RWPE1 (cell line): ENCODE data around the gene FIGLA.

Experiments used
- CTCF ChIA-PET: fragments of 350-600 bp; sonication (Branson Sonifier 250); formaldehyde crosslinking; extraction: SDS; loops from one replicate; lab custom pipeline; 2021; lab: Yijun Ruan, JAX
- POLR2A ChIA-PET: fragments of 400-600 bp; formaldehyde crosslinking; extraction: SDS; loops from one replicate; lab custom pipeline; 2020; ENCODE audit warnings: antibody characterized with exemption; ENCODE audit not compliant: low non-redundant PET; lab: Yijun Ruan, JAX
- DNase-seq: peaks from one replicate; pipeline ENCODE4 v3.0.0; 2012; ENCODE audit warnings: low spot score
- H3K27ac ChIP-seq: fragments of 450-650 bp; 2 replicates; pipeline ENCODE4 v1.5.1; 2017
- TF ChIP-seq, protein P1 (sequence below): fragments of 450-650 bp; conservative IDR thresholded peaks from 2 replicates; pipeline ENCODE4 v1.5.1; 2017; ENCODE audit warnings: low read depth, mild to moderate bottlenecking

FIGLA gene

DNA sequence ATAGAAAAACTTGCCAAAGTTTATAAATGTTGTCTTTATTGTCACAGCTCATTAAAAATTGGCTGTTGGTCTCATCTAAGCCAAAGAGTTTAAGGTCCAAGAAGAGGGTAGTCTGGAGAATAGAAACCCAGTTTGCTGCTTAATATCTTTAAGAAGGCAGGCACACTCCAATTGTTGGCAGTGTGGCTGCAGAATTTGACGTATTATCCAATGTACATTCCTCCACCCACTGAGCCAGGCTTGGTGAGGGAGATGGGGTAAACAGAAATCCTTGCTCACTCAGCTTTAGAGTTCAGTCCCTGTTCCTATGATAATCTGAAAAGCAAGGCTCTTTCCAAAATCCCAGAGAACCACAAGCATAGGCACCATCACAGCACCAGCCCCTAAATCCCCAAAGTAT lies 11.8 kb downstream of the FIGLA start:
- ChIA-PET CTCF (interaction anchor here (0.6 to 0.7 kb wide), 3 partner anchors 10 to 639 kb away, joined by 3 read pairs; no protein-coding TSS in a partner anchor), POLR2A (no interaction called here)
- TF ChIP-seq, protein P1, sequence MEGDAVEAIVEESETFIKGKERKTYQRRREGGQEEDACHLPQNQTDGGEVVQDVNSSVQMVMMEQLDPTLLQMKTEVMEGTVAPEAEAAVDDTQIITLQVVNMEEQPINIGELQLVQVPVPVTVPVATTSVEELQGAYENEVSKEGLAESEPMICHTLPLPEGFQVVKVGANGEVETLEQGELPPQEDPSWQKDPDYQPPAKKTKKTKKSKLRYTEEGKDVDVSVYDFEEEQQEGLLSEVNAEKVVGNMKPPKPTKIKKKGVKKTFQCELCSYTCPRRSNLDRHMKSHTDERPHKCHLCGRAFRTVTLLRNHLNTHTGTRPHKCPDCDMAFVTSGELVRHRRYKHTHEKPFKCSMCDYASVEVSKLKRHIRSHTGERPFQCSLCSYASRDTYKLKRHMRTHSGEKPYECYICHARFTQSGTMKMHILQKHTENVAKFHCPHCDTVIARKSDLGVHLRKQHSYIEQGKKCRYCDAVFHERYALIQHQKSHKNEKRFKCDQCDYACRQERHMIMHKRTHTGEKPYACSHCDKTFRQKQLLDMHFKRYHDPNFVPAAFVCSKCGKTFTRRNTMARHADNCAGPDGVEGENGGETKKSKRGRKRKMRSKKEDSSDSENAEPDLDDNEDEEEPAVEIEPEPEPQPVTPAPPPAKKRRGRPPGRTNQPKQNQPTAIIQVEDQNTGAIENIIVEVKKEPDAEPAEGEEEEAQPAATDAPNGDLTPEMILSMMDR = no peak
- no peak overlapping the region for H3K27ac ChIP-seq
- DNase-seq = no peak

DNA sequence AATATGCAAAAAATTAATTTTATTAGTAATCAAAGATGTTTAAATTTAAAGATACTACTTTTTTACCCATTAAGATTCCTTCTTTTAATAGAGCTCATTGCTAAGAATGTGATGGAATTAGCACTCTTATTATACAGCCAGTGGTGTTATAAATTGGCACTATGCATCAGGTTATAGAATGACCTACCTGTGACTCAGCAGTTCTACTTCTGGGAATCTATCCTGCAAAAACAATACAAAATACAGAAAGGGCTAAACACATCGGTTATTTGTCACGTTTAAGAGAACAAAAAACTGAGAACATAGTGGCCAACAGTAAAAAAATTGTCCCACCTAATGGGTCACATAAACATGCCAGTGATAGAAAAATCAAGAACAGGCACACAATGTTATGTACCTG lies 13.0 kb downstream of the FIGLA start:
- DNase-seq = no peak
- ChIA-PET CTCF (interaction anchor here (0.6 to 0.7 kb wide), 2 partner anchors 45 to 505 kb away, joined by 5 read pairs; no protein-coding TSS in a partner anchor), POLR2A (no interaction called here)
- no peak overlapping the region for H3K27ac ChIP-seq
- TF ChIP-seq, protein P1 = no peak

DNA sequence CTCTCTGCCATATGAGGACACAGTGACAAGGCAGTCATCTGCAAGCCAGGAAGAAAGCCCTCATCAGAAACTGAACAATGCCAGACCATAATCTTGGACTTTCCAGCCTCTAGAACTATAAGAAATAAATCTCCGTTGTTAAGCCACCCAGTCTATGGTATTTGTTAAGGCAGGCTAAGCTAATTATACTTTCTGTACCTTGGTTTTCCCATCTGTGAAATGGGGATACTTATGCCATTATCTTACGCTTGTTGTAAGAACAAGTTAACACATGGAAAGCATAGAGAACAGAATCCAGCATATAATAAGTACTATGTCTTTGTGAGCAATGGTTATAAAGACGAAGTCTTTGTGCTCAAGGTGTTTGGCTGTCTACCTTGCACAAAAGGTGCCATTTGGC lies 14.2 kb downstream of the FIGLA start:
- POLR2A ChIA-PET = no interaction called here
- CTCF ChIA-PET = no interaction called here
- DNase-seq = no peak
- TF ChIP-seq, protein P1 = no peak
- no peak overlapping the region for H3K27ac ChIP-seq

DNA sequence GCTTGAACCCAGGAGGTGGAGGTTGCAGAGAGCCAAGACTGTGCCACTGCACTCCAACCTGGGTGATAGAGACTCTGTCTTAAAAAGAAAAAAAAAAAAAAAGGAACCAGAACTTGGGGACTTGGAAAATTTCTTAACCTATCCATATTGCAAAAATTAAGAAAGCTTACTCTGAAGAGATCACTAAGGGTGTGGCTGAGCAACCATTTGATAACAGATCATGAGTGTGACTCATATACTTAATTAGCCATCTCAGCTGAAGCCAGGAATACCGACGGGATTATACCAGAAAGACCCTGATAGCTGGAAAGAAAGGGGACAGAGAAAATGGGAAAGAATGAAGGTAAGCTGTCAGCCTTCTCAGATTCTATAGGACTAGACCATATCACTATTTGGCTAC lies 15.3 kb downstream of the FIGLA start:
- DNase-seq = no peak
- ChIA-PET POLR2A (no interaction called here), CTCF (interaction anchor here (0.6 to 1.0 kb wide), 2 partner anchors 100 to 1178 kb away, joined by 3 to 4 read pairs; no protein-coding TSS in a partner anchor)
- no peak overlapping the region for H3K27ac ChIP-seq
- TF ChIP-seq, protein P1 = no peak

DNA sequence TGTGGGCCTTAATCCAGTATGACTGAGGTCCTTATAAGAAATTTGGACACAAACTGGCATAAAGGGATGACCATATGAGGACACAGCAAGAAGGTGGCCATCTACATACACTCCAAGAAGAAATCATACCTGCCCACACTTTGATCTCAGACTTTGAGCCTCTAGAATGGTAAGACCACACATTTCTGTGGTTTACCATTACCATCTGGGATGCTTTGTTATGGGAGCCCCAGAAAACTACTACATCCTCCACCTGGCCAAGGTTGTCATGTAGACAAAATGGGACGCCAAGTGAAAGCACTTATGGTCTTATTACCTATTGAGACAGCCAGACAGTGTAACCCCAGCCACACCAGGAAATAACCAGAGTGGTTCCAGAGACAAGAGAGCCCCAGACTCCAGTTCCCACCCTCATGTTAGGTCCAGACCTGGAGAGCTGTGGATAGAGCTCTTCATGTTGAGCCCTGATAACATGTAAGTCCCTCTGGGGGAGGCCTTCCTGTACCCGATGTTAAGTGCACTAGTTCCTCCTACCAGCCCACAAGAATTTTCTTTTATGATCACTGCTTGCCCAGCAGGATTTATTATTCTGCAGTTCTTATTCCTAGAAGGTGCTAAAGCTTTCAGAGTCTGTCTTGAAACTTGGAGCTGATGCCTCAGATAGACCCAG lies 17.8 kb downstream of the FIGLA start:
- TF ChIP-seq, protein P1 = no peak
- DNase-seq = no peak
- POLR2A ChIA-PET = no interaction called here
- H3K27ac ChIP-seq = no peak overlapping the region
- CTCF ChIA-PET = interaction anchor here (0.7 kb wide), 1 partner anchor 1059 kb away, joined by 3 read pairs; no protein-coding TSS in a partner anchor

DNA sequence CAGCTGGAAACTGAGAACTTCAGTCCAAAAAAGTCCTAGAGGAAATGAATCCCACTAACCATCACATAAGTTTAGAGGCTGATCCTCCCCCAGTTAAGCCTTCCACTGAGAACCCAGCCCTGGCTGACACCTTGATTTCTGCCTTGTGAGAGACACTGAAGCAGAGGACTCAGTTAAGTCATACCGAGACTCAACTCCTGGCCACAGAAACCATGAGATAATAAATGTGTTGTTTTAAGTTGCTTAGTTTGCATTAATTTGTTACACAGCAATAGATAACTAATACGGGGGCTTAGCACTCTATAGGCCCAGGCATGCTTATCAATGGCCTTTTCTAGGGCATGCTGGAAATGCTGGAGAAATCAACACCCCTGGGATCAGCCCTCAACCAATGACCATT lies 19.0 kb downstream of the FIGLA start:
- DNase-seq = no peak
- ChIA-PET POLR2A (no interaction called here), CTCF (no interaction called here)
- TF ChIP-seq, protein P1 = no peak
- no peak overlapping the region for H3K27ac ChIP-seq
